CD4-positive, alpha-beta memory T cell (primary cell): ENCODE data around the gene RGP1. TPM values are rescaled to one million over a fixed set of nuclear protein-coding genes. Genes with fewer than 3 reads are reported as not detected.

Experiments
- CTCF ChIA-PET: fragments of 350-600 bp; sonication (Branson Sonifier 250); formaldehyde crosslinking; loops from one replicate; lab custom pipeline; 2021; ENCODE audit warnings: inconsistent platforms; ENCODE audit not compliant: partially characterized antibody; lab: Charles Lee
- POLR2A ChIA-PET: fragments of 350-600 bp; sonication (Branson Sonifier 250); formaldehyde crosslinking; loops from one replicate; lab custom pipeline; 2021; ENCODE audit not compliant: partially characterized antibody; lab: Charles Lee
- DNase-seq, 5 donors: peaks; one replicate each; pipeline versions ENCODE4 v3.0.0 to v3.0.0-alpha.2; 2020 to 2022; ENCODE audit warnings: mixed read lengths in 1 of 5
- H3K27ac ChIP-seq: one replicate; pipeline ENCODE4 v1.7.0; 2013; ENCODE audit warnings: low read depth, low read length
- H3K27me3 ChIP-seq: 2 replicates; pipeline ENCODE4 v1.7.0; 2013; ENCODE audit warnings: mild to moderate bottlenecking, low read length, moderate library complexity; ENCODE audit not compliant: insufficient read depth
- H3K36me3 ChIP-seq: 2 replicates; pipeline ENCODE4 v1.7.0; 2013; ENCODE audit warnings: mild to moderate bottlenecking, low read length, moderate library complexity; ENCODE audit not compliant: insufficient read depth
- H3K4me1 ChIP-seq: 2 replicates; pipeline ENCODE4 v1.7.0; 2013; ENCODE audit warnings: mild to moderate bottlenecking, low read length, moderate library complexity; ENCODE audit not compliant: insufficient read depth
- H3K4me3 ChIP-seq, 2 donors: one replicate each; pipeline ENCODE4 v1.7.0; 2013; ENCODE audit warnings: low read length in 2 of 2, mild to moderate bottlenecking in 1 of 2
- H3K9me3 ChIP-seq, 2 donors: one replicate each; pipeline ENCODE4 v1.7.0; 2013; ENCODE audit warnings: low read length in 2 of 2, control low read depth in 1 of 2; ENCODE audit not compliant: control insufficient read depth in 1 of 2
- H3K27ac Mint-ChIP-seq, 7 donors: one replicate each; pipeline ENCODE4 v1.8.0; 2020 to 2021; ENCODE audit warnings: mixed read lengths in 7 of 7, mild to moderate bottlenecking in 6 of 7, inconsistent platforms in 3 of 7, moderate library complexity in 3 of 7
- H3K27me3 Mint-ChIP-seq, 2 donors: one replicate each; pipeline ENCODE4 v1.8.0; 2020 to 2021; ENCODE audit warnings: mixed read lengths in 2 of 2
- H3K36me3 Mint-ChIP-seq, 2 donors: one replicate each; pipeline ENCODE4 v1.8.0; 2020 to 2021; ENCODE audit warnings: mixed read lengths in 2 of 2, inconsistent platforms in 1 of 2, mild to moderate bottlenecking in 1 of 2
- H3K4me1 Mint-ChIP-seq, 4 donors: one replicate each; pipeline ENCODE4 v1.8.0; 2020 to 2021; ENCODE audit warnings: mixed read lengths in 4 of 4, mild to moderate bottlenecking in 1 of 4
- H3K4me3 Mint-ChIP-seq, 8 donors: one replicate each; pipeline ENCODE4 v1.8.0; 2020 to 2021; ENCODE audit warnings: mixed read lengths in 8 of 8, mild to moderate bottlenecking in 7 of 8, moderate library complexity in 6 of 8, inconsistent platforms in 3 of 8
- H3K9me3 Mint-ChIP-seq, 8 donors: one replicate each; pipeline ENCODE4 v1.8.0; 2020 to 2021; ENCODE audit warnings: mixed read lengths in 8 of 8, mild to moderate bottlenecking in 5 of 8, inconsistent platforms in 3 of 8, moderate library complexity in 1 of 8
- intact Hi-C: fragments of 100-400 bp; cut with micrococcal nuclease; formaldehyde crosslinking; loops from one replicate; pipeline ENCODE4 v1.15.1; 2023
- polyA plus RNA-seq, 2 donors: library from polyadenylated mRNA; unstranded; fragments of 300-500 nt; fragmentation: Illumina TruSeq; gene quantifications; one replicate each; pipeline ENCODE4 v1.2.3, GENCODE V29; 2021
- total RNA-seq, 2 experiments: library from RNA; stranded (reverse); gene quantifications; one replicate each; pipeline ENCODE4 v1.2.3, GENCODE V29; 2021

Gene RGP1
- total and polyA plus RNA-seq, 4 experiments from 2014 or later, result 6.1 to 33.8 (median 20.9) TPM

DNA sequence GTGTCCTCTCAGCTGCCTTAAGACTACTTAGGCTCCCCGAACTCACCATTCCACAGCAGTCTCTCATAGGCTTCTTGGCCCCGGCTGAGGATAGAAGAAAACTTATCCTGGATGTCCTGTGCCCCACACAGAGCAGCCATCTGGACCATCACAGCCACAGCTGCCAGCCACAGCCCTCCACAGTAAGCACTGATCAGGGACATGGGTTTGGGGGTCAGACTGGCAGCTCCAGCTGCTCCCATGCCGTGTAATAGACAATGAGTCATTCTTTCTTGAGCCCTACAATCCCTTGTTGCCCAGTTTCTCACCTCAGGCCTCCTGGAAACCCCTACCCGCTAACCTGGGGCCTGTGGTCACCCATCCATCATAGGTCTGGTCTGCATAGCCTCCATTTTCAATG, 10.9 kb upstream of the RGP1 start:
- no peak overlapping the region for H3K4me3 ChIP-seq
- H3K36me3 ChIP-seq, result peaks cover 63% of the 10 kb centered on the region
- H3K27ac ChIP-seq, result no peak overlapping the region
- peaks cover 23% of the 10 kb centered on the region for H3K4me1 ChIP-seq
- Mint-ChIP-seq H3K27me3 (no peaks in the 10 kb centered on the region), H3K4me3 (no peak overlapping the region), H3K4me1 (peaks cover 18 to 38% (median 28%) of the 10 kb centered on the region in 4 donors), H3K27ac (peak overlapping the region in 1 of 7 donors; percentile 75), H3K36me3 (peaks cover 43 to 81% of the 10 kb centered on the region in 2 donors), H3K9me3 (peaks cover 0 to 5% (median 0%) of the 10 kb centered on the region in 8 donors)
- H3K27me3 ChIP-seq, result no peaks in the 10 kb centered on the region
- intact Hi-C loops, result loop anchor here (10.0 kb wide), 1 partner anchor 1073 kb away; the partner anchor contains the start of gene CCL27
- H3K9me3 ChIP-seq, result no peaks in the 10 kb centered on the region
- ChIA-PET CTCF (interaction anchor here (1.0 to 14.6 kb wide), 8 partner anchors 9 to 144 kb away, joined by 3 to 209 read pairs (median 6); partner anchors contain the start of genes CCDC107, GBA2, RGP1 and RMRP), POLR2A (interaction anchor here (1.2 to 11.1 kb wide), 3 partner anchors 8 to 118 kb away, joined by 3 to 179 read pairs (median 17); partner anchors contain the start of genes GBA2 and RGP1)
- no peak for DNase-seq

DNA sequence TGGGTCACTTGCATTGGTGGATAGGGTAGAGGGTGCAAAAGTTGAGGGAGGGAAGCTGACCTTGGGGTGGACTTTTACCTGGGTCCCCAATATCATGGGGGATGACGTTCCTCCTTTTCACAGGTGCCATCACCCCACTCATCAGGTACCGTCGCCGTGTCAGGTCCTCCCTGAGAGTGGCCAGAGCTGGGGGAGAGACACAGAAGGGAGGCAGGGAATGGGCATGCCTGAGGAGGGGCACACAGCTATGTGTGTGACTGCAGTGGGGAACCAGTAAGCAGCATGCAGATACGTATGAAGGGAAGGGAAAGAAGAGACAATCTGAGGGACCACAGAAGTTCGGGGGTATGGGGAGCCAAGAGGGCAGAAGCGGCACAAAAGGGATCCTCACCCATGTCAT, 10.2 kb upstream of the RGP1 start:
- H3K9me3 ChIP-seq, result no peaks in the 10 kb centered on the region
- H3K27ac ChIP-seq, result no peak overlapping the region
- H3K4me1 Mint-ChIP-seq, result peaks cover 15 to 44% (median 27%) of the 10 kb centered on the region in 4 donors
- POLR2A ChIA-PET, result interaction anchor here (1.2 to 11.1 kb wide), 3 partner anchors 7 to 129 kb away, joined by 3 to 179 read pairs (median 4); partner anchors contain the start of genes GBA2 and RGP1
- H3K27ac Mint-ChIP-seq, result peak overlapping the region in 1 of 7 donors; percentile 33
- no peak overlapping the region for H3K4me3 Mint-ChIP-seq
- peaks cover 47 to 84% of the 10 kb centered on the region in 2 donors for H3K36me3 Mint-ChIP-seq
- H3K36me3 ChIP-seq, result peaks cover 70% of the 10 kb centered on the region
- H3K27me3 ChIP-seq, result no peaks in the 10 kb centered on the region
- CTCF ChIA-PET, result interaction anchor here (1.1 to 14.6 kb wide), 9 partner anchors 8 to 143 kb away, joined by 3 to 209 read pairs (median 7); partner anchors contain the start of genes CCDC107, GBA2, RGP1 and RMRP
- H3K9me3 Mint-ChIP-seq, result peaks cover 0 to 5% (median 0%) of the 10 kb centered on the region in 8 donors
- no peak for DNase-seq
- H3K4me3 ChIP-seq, result no peak overlapping the region
- no peaks in the 10 kb centered on the region for H3K27me3 Mint-ChIP-seq
- intact Hi-C loops, result loop anchor here (10.0 kb wide), 1 partner anchor 1074 kb away; the partner anchor contains the start of gene CCL27
- H3K4me1 ChIP-seq, result peaks cover 15% of the 10 kb centered on the region

DNA sequence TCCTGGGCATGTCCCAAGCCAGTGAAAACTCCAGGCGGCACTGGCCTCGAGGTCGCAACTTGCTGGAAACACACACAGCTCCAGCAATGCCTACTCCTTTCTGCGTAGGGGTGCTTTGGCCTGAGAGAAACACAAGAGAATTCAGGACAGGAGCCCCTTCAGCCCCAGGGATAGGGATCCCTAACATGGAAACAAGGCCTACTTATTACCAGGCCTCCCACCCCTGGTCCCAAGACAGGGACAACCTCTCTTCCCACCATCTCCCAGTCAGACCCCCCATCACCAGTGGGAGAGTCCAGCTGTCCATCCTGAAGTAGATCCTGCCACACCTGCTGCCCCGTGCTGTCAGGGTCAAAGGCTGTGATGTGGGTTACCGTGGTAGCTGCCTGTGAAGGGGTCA, 8.8 kb upstream of the RGP1 start:
- no peaks in the 10 kb centered on the region for H3K9me3 ChIP-seq
- H3K4me3 ChIP-seq, result no peak overlapping the region
- peak overlapping the region in 1 of 7 donors; percentile 74 for H3K27ac Mint-ChIP-seq
- ChIA-PET POLR2A (interaction anchor here (0.6 to 11.1 kb wide), 4 partner anchors 6 to 75 kb away, joined by 3 to 179 read pairs (median 5); partner anchors contain the start of genes ARHGEF39, GBA2 and RGP1), CTCF (interaction anchor here (1.0 to 14.6 kb wide), 6 partner anchors 7 to 213 kb away, joined by 4 to 209 read pairs (median 6); partner anchors contain the start of genes CREB3, GBA2, RGP1 and TLN1)
- peaks cover 16 to 42% (median 25%) of the 10 kb centered on the region in 4 donors for H3K4me1 Mint-ChIP-seq
- intact Hi-C loops, result no loop called here
- peaks cover 48 to 88% of the 10 kb centered on the region in 2 donors for H3K36me3 Mint-ChIP-seq
- no peak for DNase-seq
- H3K27ac ChIP-seq, result no peak overlapping the region
- no peaks in the 10 kb centered on the region for H3K27me3 ChIP-seq
- H3K4me1 ChIP-seq, result peaks cover 12% of the 10 kb centered on the region
- no peak overlapping the region for H3K4me3 Mint-ChIP-seq
- no peaks in the 10 kb centered on the region for H3K27me3 Mint-ChIP-seq
- H3K9me3 Mint-ChIP-seq, result peaks cover 0 to 3% (median 0%) of the 10 kb centered on the region in 8 donors
- H3K36me3 ChIP-seq, result peaks cover 75% of the 10 kb centered on the region

DNA sequence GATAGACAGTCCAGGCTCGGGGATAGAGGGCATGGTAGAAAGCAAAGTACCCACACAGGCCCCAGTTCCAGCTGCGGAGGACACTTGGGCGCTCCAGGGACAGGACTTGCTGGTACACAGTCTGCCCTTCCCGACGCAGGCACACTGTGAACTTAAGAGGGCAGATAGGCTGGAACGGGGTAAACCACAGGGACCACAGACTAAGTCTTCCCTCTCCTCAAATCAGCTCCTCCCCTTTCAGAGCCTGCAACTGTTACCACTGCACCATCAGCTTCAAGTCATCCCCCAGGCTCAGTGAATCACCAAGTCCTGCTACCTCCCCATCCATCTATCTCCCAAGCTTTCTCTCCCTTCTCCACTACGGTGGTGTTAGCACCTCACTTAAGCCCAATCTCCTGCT, 7.3 kb upstream of the RGP1 start:
- DNase-seq, result no peak
- POLR2A ChIA-PET, result interaction anchor here (0.6 to 1.5 kb wide), 3 partner anchors 9 to 84 kb away, joined by 4 to 9 read pairs (median 4); partner anchors contain the start of genes CCDC107, CREB3 and RMRP

DNA sequence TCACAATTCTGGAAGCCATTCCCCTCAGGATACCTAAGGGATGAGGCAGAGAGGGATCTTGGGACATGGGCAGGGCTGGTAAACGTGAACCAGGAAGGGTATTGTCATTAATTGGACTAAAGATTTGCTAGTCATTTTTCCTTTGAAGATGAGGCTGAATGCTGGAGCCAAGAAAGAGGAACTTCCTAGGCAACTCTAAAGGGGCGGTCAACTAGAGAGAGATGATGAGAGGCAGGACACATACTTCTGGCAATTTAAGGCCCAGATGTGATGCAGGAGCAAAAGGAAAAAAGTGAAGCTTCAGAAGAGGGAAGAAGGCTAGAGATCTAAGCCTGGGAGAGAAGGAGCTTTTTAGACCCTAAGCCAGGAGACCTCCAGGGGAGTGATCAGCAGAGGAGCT, 5.6 kb upstream of the RGP1 start:
- H3K27me3 Mint-ChIP-seq, result no peaks in the 10 kb centered on the region
- peaks cover 30 to 66% of the 10 kb centered on the region in 2 donors for H3K36me3 Mint-ChIP-seq
- no peak overlapping the region for H3K4me3 Mint-ChIP-seq
- peaks cover 46% of the 10 kb centered on the region for H3K36me3 ChIP-seq
- H3K9me3 Mint-ChIP-seq, result no peaks in the 10 kb centered on the region
- H3K4me1 ChIP-seq, result peaks cover 39% of the 10 kb centered on the region
- no peak for DNase-seq
- no peak overlapping the region for H3K27ac ChIP-seq
- ChIA-PET POLR2A (interaction anchor here (1.4 to 8.1 kb wide), 2 partner anchors 8 to 15 kb away, joined by 4 to 179 read pairs; partner anchors contain the start of genes CREB3 and TLN1), CTCF (interaction anchor here (0.9 to 1.3 kb wide), 2 partner anchors 13 to 46 kb away, joined by 4 to 5 read pairs; no protein-coding TSS in a partner anchor)
- peak overlapping the region in 4 of 7 donors; percentile 3 to 65 (median 23) for H3K27ac Mint-ChIP-seq
- H3K4me3 ChIP-seq, result no peak overlapping the region
- intact Hi-C loops, result no loop called here
- no peaks in the 10 kb centered on the region for H3K9me3 ChIP-seq
- peaks cover 37 to 56% (median 45%) of the 10 kb centered on the region in 4 donors for H3K4me1 Mint-ChIP-seq
- H3K27me3 ChIP-seq, result no peaks in the 10 kb centered on the region

More for the DNA sequence above, 7.3 kb upstream of the RGP1 start:
- intact Hi-C loops, result no loop called here
- peaks cover 61% of the 10 kb centered on the region for H3K36me3 ChIP-seq
- no peaks in the 10 kb centered on the region for H3K9me3 ChIP-seq
- H3K4me3 ChIP-seq, result no peak overlapping the region
- CTCF ChIA-PET, result interaction anchor here (0.9 to 1.8 kb wide), 3 partner anchors 10 to 84 kb away, joined by 3 to 6 read pairs (median 6); partner anchors contain the start of genes CREB3 and TLN1
- Mint-ChIP-seq H3K36me3 (peaks cover 41 to 78% of the 10 kb centered on the region in 2 donors), H3K9me3 (no peaks in the 10 kb centered on the region), H3K4me3 (peak overlapping the region in 2 of 8 donors; percentile 4 to 52), H3K27me3 (no peaks in the 10 kb centered on the region), H3K4me1 (peaks cover 22 to 44% (median 29%) of the 10 kb centered on the region in 4 donors), H3K27ac (peak overlapping the region in 5 of 7 donors; percentile 30 to 74 (median 58))
- peaks cover 22% of the 10 kb centered on the region for H3K4me1 ChIP-seq
- H3K27ac ChIP-seq, result no peak overlapping the region
- H3K27me3 ChIP-seq, result no peaks in the 10 kb centered on the region

DNA sequence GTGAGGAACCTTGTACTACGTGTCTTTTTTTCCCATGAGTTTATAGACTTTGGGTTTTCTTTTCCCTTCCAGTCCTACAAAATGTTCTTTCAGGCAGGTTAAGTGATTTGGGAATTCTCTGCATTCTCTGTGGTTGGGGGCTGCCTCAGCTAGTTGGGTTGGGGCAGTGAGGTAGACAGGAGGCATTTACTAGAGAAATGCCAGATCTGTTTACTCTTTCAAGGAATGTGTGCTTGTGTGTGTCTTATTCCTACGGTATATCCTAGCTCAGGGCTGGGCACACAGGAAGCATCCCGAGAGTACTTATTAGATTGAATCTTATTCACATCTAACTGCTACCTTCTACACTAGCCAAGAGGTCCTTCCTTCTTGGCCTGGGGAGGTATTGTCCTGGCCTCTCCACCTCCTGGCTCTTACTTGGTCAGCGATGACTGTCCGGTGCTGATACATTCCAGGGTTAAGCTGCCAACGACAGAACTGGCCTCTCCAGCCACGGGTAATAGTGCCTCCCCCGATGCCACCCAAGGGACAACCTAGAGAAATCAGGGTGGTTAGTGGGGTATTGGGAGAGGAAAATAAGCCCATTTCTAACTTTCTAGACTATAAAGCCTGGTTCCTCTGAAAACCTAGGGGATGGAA, 5.1 kb upstream of the RGP1 start:
- H3K9me3 Mint-ChIP-seq, result no peaks in the 10 kb centered on the region
- no peak overlapping the region for H3K4me3 ChIP-seq
- CTCF ChIA-PET, result interaction anchor here (0.9 to 6.6 kb wide), 4 partner anchors 11 to 47 kb away, joined by 4 to 209 read pairs (median 19); partner anchors contain the start of genes CREB3 and TLN1
- no peaks in the 10 kb centered on the region for H3K27me3 Mint-ChIP-seq
- H3K27me3 ChIP-seq, result no peaks in the 10 kb centered on the region
- no peak overlapping the region for H3K4me3 Mint-ChIP-seq
- DNase-seq, result no peak
- intact Hi-C loops, result no loop called here
- H3K4me1 Mint-ChIP-seq, result peaks cover 35 to 59% (median 46%) of the 10 kb centered on the region in 4 donors
- H3K27ac Mint-ChIP-seq, result peak overlapping the region in 4 of 7 donors; percentile 46 to 68 (median 62)
- POLR2A ChIA-PET, result interaction anchor here (1.3 to 8.1 kb wide), 3 partner anchors 9 to 638 kb away, joined by 3 to 179 read pairs (median 4); partner anchors contain the start of genes CREB3 and TLN1
- H3K27ac ChIP-seq, result no peak overlapping the region
- H3K4me1 ChIP-seq, result peaks cover 39% of the 10 kb centered on the region
- H3K36me3 Mint-ChIP-seq, result peaks cover 25 to 63% of the 10 kb centered on the region in 2 donors
- H3K36me3 ChIP-seq, result peaks cover 40% of the 10 kb centered on the region
- no peaks in the 10 kb centered on the region for H3K9me3 ChIP-seq
